ENCODE data around the gene SHISA4.
"Not testable (repeated sequence)": the region's sequence is repeated elsewhere in the genome, so short reads cannot be mapped to it uniquely, and the experiment has no call there.

SHISA4 gene

DNA sequence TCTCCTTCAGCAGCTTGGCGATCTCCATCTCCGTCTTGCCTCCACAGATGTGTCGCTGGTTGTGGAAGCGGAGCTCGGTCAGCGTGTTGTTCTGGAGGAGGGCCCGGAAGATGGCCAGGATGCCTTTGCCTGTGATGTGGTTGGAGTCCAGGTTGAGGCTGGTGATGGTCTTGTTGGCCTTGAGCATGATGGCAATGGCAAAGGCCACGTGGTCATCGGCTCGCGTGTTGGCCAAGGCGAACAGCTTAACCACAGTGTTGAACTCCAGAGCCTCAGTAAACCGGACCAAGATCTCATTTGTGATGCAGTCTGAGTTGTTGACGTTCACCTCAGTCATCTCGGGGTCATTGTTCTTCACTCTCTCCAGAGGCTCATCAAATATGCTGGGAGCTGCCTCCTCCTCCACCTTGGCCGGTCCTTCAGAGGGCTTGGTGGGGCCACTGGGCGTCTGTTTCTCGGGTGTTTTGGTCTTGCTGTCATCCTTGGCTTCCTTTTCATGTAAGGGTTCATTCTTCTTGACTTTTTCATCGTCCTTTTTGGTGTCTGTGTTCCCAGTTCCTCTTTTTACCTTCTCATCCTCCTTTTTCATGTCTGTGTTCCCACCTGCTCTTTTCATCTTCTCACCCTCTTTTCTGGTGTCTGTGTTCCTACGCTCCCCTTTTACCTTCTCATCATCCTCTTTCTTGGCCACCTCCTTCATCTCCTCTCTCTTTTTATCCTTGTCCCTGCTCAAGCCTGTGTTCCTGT is 11.2 kb downstream of the SHISA4 start:
- DNase-seq = no peak

DNA sequence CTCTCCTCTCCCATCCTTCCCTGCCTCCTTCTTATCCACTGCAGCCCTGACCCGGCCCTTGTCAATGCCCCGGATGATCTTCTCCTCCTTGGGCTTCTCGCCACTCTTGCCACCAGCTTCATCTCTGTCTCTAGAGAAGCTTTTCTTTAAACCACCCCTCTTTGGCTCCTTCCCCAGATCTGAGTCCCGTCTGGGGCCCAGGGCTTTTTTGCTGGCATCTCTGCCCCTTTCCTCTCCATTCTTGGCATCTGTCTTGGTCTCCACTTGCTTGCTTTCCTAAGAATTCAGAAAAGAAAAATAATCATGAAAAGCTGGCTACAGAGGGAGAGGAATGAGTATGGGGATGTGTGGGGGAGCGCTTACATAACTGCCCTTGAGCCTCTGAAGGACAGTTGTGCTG is 11.8 kb downstream of the SHISA4 start:
- DNase-seq = no peak

DNA sequence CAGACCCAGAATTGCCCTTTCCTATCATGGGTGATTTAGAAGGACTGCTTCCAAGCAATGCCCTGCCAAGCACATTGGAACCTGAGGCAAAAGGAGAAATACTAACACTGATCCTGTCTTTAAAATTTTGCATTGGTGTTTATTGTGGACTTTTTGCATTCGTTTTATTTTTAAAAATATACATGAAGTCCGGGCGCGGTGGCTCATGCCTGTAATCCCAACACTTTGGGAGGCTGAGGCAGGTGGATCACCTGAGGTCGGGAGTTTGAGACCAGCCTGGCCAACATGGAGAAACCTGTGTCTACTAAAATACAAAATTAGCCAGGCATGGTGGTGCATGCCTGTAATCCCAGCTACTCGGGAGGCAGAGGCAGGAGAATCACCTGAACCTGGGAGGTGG is 12.3 kb downstream of the SHISA4 start:
- DNase-seq = not testable (repeated sequence)

DNA sequence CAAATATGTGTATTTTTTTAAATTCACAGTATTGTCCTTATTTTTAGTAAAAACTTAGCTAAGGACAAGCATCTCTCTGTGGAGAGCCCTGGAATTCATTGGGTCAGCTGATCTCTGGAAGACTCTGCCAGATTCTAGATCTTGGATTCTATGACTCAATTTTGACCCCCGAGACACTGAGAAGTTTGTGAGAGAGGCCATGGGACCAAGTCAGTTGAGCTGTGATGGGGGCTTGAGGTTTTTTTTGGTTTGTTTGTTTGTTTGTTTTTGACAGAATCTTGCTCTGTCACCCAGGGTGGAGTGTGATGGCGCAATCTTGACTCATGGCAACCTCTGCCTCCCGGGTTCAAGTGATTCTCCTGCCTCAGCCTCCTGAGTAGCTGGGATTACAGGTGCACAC is 13.5 kb downstream of the SHISA4 start:
- no peak for DNase-seq

DNA sequence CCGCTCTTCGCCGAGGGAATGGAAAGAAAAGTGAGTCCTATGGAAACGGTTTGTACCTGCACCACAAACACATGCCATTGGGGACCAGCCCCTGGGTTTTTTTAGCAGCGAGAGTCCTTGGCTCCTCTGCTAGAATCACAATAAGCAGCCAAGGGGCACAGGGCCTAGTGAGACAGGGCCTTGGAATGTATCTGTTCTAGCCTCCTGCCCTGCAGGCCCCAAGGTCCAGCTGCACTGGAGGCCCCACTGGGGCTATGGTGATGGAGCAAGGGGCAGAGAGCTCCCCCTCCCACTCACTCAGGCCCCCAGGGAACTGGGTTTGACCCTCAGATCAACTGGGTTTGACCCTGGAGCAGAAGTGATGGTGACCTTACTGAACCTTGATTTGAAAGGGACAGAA is 14.4 kb downstream of the SHISA4 start:
- DNase-seq = no peak

DNA sequence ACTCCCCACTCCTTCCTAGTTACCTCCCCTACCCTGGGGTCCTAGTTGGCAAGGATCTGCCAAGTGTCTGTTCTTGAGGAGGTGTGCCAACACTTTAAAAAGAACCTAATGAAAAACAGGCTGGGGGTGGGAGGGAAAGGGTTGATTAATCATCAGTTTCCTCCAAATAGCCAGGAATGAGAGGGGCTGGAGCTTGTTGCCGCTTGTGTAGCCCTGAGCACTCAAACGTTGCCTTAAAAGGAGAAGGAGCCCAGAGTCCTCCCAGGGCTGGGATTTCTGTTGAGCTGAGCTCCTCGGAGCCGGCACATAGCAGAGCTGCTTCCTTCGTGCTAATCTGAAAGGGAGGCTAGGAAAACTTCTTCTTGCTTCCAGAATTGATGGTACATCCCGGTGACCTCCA is 15.9 kb downstream of the SHISA4 start:
- DNase-seq = no peak

DNA sequence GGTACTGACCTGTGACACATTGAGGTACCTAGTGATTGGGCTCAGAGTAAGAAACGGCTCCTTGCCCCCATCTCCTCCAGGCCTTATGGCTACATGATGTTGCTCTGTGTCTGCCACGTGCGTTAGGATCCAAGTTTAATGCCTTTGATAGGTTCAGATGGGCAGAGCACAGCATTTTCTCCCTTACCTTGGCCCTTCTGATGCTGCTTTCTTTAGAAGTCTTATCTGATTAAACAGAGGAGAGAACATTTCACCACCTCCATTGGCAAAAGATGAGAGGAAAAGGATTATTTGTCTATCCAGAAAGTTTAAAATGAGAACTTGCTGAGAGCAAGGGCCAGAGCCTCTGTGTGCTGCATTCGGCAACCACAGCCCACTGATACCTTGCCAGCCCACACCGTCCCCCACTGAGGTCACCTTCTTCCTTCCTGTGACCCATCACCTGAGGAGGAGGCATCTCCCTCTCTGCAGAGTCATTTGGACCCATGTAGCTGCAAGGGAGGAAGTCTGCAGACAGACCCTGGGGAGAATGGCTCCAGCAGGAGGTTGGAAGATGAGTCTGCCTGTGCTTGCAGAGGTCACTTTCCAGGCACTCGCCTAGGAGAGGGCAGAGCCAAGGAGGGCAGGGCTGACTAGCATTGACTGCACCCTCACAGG is 16.7 kb downstream of the SHISA4 start:
- DNase-seq = no peak

DNA sequence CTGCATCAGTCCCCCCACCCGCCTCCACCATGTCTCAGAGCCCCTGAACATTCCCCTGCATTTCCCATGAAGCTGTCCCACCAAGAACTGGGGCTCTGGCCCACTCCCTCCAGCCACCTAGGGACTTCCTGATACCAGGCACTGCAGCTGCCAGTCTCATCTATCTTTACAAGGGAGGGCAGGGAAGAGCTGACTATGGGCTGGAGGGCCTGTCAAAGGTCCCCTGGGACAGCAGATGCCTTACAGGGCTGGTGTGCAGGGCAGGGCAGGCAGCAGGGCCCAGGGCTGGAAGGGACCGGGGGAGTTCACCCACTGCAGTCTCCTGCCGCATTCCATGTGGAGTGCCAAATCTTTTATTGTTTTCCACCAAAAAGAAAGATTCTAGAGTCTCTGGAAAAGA is 17.6 kb downstream of the SHISA4 start:
- DNase-seq = no peak

DNA sequence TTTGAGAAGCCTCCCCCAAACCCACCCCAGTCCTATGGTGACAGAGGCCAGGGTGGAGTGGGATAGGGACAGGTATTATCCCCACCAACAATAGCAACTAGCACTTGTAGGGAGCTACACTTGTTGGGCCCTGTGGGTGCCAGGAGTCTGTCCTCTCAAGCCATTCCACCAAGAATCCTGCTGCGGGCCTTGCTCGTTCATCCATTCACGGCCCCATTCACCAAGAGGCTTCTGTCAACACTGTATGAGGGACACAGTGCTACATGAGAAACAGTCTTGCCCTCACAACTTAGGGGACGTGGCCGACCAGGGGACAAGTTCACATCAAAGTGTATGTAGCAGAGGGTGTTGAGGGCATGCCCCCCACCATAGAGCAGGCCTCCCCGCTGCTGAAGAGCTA is 18.9 kb downstream of the SHISA4 start:
- no peak for DNase-seq

DNA sequence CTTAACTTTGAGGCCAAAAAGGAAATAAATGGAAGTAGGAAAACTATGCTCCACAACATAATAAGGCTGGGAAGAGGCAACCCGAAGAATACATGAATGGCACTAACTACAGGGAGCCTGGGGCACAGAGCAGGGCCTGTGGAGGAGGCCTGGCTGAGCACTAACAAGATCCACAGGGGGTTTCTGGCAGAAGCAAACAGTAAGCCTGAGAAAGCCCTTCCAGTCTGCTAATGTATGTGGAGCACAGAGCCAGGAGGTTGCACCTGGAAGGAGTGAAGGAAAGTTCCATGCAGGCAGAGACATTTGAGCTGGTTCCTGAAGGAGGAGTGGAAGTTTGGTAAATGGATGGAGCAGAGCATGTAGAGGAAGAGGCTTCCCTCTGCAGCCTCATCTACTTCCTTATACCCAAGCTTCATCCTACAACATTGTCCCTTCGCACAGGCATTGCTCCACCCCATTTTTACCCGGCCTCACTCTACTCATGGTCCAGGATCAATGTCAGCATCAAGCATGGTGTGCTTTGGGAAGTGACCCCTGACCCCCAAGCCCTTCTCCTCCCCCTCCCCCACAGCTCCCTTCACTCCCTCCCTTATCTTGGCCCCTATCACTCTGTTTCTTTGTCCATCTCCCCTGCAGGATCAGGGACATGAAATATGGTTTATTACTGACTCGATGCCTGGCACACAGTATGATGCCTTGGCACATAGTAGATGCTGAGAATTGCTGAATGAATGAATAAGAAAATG is 23.3 kb downstream of the SHISA4 start:
- no peak for DNase-seq

DNA sequence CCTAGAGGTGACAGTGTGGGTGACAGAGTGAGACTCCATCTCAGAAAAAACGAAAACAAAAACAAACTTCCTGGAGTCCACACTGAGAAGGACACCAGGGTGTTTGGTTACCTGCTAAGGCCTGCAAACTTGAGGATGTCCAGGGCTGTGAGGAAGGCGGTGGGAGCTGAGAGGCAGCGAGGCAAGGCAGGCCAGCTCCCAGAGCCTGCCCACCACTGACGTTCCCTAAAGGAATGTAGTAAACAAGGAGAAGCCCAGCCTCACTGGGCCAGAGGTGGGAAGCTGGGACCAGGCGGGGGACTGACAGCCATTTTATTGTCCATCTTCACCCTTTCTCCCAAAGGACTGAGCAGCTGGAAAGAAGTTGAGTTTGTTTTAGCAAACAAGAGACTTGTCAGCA is 24.1 kb downstream of the SHISA4 start:
- DNase-seq = no peak

DNA sequence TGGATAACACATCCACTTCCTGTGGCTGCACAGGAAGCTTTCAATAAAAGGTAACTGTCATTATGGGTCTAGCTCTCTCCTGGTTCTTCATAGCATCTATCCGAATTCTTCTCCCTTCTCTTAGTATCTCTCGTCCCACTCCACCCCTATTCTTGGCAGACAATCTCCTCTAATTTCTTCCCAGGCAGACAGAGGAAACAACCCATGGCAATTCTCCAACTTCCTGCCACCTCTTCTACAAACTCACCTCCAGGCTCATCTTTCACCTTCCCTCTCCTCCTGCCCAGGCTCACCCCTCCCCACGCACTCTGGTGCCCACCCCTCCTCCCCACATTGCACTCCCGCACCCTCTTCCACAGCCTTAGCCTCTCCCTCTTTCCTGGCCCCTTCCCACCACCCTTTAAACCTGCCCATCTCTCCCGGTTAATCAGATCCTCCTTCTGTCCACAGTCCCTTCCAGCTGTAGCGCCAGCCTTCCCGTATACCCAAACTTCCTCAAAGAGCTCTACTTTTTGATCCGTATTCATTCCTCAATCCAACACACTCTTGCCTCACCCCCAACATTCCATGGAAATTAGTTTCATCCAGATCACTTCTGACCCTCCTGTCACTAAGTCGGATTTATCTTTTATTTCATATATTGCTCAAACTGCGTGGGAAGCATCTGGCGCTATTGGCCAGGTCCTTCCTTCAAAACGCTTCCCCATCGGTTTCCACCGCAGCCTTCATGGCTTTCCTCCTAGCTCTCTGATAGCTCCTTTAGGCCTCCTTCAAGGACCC is 25.9 kb downstream of the SHISA4 start:
- no peak for DNase-seq

DNA sequence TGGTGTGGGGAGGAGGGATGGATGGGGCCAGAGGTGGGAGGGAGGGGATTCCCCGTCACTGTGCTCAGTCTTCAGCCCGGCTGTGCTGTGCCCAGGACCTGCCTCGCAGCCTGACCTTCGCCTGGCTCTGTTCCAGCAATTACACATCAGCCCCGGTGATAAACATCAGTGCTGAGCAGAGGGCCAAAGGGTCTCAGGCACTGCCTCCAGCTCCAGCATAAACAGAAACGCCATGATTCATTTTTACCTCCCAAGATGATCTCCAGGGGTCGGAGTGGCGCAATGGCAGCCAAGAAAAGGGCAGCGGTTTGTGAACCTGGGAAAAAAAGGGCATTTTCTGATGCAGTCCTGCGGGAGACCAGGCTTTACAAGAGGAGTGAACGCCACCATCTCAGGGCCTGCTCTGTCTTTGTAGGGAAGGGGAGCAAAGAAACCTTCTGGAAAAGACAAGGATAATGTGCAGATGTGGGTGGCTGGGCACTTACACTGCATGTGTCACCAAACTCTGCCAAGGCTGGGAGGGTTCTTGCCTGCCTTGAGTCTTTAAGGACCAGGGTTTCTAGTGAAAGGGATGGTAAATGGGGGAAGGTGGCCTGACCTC is 28.1 kb downstream of the SHISA4 start:
- DNase-seq = no peak

DNA sequence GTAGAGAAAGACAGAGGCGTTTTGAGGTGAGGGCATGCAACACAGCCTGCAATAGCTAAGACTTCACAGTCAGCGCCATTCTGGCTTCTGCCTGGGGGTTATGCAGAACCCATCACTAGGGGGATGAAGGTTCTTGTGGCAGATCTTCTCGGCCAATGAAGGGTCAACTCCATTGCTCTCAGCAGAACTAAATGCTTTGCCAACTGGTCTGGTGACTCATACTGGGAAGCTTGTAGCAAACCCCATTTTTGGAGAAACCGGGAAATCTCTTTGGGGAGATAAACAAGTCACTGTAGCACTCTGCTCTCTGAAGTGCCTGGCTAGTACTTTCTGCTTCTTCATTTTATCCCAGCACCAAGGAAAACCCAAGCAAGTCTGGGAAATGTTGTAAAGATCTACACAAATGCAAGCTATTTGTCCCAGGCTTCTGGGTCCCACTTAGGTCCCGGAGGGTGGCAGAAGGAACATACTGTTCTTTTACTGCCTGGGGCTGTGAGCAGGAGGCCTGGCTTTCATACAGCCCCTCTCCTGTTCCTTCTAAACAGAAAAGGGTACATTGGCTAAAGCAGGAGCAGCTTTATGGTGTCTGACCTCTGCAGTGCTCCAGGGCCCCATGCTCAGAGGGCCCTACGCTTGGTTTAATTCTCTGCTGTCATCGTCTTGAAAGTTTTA is 28.8 kb downstream of the SHISA4 start:
- no peak for DNase-seq

DNA sequence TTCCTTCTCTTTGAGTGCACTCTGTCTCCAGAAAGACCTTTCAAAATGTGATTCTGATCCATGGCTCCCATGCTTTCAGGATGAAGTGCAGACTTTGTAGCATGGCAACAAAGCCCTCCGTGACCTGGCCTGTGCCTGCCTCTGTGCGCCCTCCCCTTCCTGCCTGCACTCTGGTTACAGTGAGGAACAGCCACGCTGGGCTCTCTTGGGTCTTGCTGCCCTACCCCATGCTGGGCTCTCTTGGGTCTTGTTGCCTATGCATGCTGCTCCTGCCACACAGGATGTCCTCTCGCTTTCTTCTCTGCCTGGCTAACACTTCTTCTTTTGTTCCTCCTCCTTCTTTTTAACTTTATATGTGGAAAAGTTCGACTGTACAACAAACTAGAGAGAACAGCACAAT is 29.6 kb downstream of the SHISA4 start:
- no peak for DNase-seq

DNA sequence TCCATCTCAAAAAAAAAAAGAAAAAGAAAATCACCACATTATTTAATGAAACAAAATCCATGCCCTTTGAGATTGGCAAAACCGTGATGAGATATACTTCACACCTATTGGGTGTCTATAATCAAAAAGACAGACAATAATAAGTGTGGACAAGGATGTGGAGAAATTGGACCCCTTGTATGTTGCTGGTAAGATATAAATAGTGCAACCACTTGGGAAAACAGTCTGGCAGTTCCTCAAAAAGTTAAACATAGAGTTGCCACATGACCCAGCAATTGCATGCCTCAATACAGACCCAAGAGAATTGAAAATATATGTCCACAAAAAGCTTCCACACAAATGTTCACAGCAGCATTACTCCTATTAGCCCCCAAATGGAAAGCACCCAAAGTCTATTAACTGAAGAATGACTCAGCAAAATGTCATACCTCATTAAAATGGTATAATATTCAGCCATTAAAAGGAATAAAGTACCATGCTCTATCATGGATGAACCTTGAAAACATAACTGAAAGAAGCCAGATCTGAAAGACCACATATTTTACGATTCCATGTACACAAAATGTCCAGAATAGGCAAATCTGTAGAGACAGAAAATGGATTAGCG is 33.4 kb downstream of the SHISA4 start:
- DNase-seq = no peak

DNA sequence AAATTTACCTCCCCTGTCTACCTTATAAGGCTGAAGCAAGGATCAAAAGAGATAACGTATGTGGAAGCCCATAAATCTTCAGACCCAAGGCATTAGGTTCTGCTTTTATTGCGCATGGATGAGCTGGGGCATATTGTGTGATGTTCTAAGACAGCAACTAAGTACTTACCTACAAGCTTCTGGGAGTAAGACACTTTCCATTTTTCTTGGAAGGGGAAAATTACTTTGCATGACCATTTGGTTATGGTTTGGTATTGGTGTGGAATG is 36.5 kb downstream of the SHISA4 start:
- no peak for DNase-seq

DNA sequence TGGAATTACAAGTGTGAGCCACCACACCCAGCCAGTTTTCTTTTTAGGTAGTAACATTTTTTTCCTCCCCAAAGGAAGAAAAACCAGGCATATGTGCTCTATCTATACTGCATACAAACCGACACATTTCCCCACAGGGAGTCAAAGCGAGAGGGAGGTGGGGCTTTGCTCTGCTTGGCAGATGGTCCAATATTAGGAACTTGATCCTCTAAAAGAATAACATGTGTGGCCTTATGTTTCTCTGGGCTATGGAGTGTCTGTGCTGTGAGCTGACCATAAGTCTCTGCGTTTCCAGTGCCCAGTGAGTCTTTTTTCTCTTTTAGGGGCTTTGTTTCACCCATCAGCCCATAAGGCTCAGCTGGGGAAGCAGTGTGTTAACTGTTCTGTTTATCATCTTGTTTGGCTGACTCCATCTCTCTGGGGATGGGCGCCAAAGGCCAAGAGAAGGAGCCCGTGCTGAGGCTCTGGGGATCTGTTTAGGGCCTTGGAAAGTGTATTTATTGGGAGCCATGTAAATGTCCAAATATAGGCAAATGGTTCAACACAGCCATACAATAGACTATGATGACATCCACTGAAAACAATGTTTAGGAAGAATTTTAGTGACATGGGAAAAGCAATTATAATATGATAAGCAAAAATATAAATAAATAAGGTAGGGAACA is 37.4 kb downstream of the SHISA4 start:
- DNase-seq = no peak

DNA sequence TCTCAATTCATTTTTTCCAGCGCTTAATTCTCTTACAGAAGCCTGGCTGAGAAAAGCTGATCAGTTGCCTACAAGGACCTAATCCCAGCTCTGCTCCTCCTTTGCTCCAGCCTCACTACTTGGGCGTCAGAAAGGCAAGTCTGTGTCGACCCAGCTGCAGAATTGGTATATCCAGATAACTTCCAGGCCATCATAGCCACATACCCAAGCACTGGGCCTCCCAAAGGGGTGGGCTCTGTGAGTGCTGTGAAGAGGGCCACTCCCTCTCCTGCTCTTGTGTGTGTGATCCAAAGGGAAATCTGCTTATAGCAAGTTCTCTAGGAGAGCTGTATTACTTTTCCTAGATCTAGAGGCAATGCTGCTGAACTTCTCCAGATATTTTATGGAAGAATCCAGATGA is 39.6 kb downstream of the SHISA4 start:
- DNase-seq = no peak

DNA sequence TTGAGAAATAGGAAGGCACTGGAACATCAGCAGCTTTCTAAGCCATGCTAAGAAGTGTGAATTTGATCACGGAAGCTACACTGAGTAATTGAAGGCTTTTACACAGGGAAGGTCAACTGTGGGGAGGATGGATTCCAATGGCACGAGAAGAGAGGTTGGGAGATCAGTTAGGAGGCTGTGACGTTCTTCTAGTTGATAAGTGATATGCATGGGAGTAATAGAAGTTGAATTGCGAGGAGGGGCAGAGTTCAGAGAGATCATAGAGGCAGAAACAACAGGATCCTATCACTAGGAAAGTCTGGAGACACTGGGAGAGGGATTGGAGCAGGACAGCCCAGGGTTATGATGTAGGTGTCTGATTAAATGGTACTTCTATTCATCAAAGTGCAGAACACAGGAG is 41.4 kb downstream of the SHISA4 start:
- no peak for DNase-seq

DNA sequence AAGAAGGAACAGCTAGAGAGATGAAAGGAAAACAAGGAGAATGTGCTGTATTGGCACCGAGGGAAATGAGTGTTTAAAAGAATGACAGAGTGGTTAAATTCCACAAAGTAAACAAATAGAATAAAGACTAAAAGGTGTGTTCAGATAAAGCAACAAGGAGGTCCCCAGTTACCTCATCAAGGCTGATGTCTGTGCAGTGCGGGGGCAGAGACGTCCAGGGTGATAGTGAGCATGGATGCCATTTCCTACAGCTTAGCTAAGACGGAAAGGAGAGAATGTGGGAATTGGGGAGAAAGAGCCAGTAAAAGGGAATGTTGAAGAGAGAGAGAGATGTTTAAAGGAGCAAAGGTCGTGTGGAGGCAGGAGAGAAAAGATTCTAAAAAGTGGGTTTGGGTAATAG is 42.1 kb downstream of the SHISA4 start:
- DNase-seq = no peak
